Measurements from ENCODE around the gene ATG7. TPM values are rescaled to one million over a fixed set of nuclear protein-coding genes. Genes with fewer than 3 reads are reported as not detected.

The ATG7 gene
- total RNA-seq, 2 experiments from 2014 or later: 25.9 to 27.0 TPM

DNA sequence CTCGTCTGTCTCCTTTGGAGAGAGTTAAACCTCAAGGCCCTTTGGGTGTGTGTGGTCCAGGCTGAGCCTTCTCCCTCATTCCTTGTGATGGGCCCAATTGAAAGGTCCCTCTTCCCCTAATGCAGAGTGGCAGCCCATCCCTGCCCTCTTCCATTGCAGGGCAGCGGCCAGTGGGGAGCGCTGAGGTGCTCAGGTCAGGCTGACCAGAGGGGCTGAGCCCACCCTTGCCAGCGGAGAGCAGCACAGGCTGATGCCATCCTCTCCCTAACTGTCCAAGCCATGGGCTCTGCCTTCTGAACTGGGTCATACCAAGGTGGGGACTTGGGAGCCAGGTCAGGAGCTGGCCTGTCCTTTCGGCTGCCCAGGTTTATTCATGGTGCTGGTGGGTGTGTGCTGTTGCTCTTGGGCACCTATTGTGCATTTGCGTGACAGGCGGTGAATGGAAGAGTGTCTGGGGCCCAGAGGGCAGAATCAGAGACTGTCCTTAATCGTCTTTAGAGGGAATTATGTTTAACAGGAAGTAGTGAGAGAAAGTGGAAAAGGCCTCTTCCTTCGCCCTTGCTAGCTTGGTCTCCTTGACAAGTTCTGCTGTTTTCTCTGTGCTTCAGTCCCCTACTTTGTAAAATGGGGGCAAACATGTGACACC lies 274.6 kb downstream of the ATG7 start:
- peaks cover 4% of the 10 kb centered on the region for H3K36me3 Mint-ChIP-seq (ENCODE audit: low read depth)
- H3K27ac Mint-ChIP-seq: no peak overlapping the region
- DNase-seq: no peak
- intact Hi-C loops (cut with micrococcal nuclease): no loop called here
- H3K4me3 Mint-ChIP-seq: no peak overlapping the region
- no peaks in the 10 kb centered on the region for H3K27me3 Mint-ChIP-seq (ENCODE audit: low read depth)
- CTCF ChIA-PET: interaction anchor here (1.0 kb wide), 1 partner anchor 167 kb away, joined by 3 read pairs; no protein-coding TSS in a partner anchor
- H3K9me3 Mint-ChIP-seq: peaks cover 6% of the 10 kb centered on the region
- peaks cover 3% of the 10 kb centered on the region for H3K4me1 Mint-ChIP-seq (ENCODE audit: low read depth)

DNA sequence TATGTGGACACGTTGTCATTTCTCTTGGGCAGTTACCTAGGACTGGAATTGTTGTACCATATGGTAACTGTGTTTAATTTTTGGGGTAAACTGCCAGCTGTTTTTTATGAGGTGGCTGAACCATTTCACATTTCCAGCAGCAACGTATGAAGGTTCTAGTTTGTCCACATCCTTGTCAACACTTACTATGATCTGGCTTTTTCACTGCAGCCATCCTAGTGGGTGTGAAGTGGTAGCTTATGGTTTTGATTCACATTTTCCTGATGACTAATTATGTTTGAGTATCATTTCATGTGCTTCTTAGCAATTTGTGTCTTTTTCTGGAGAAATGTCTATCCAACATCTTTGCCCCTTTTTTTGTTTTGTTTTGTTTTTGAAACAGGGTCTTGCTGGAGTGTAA lies 275.3 kb downstream of the ATG7 start:
- intact Hi-C loops (cut with micrococcal nuclease): no loop called here
- Mint-ChIP-seq H3K4me3 (no peak overlapping the region), H3K9me3 (peaks cover 6% of the 10 kb centered on the region), H3K36me3 (ENCODE audit: low read depth) (peaks cover 9% of the 10 kb centered on the region), H3K27me3 (ENCODE audit: low read depth) (no peaks in the 10 kb centered on the region), H3K4me1 (ENCODE audit: low read depth) (peaks cover 5% of the 10 kb centered on the region), H3K27ac (no peak overlapping the region)
- CTCF ChIA-PET: interaction anchor here (1.0 kb wide), 1 partner anchor 168 kb away, joined by 3 read pairs; no protein-coding TSS in a partner anchor
- no peak for DNase-seq

DNA sequence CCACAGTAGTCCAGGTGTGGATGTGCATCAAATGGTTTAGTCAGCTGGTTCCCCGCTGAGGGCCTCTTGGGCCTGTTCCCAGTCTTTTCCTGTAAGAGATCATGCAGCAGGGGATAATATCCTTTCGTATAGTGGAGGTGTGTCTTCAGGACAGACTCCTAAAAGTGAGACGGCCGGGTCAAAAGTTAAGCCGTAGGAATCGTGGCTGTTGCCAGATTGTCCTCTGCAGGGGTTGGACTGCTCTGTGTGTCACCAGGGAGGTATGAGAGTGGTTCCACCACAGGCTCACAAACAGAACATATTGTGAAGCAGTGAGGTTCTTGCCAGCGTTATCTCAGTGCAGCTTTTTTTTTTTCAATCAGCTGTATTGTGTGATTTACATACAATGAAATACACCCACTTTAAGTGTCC lies 276.5 kb downstream of the ATG7 start:
- Mint-ChIP-seq H3K36me3 (ENCODE audit: low read depth) (peaks cover 14% of the 10 kb centered on the region), H3K4me3 (no peak overlapping the region), H3K4me1 (ENCODE audit: low read depth) (peaks cover 5% of the 10 kb centered on the region), H3K27me3 (ENCODE audit: low read depth) (no peaks in the 10 kb centered on the region), H3K27ac (no peak overlapping the region), H3K9me3 (peaks cover 6% of the 10 kb centered on the region)
- intact Hi-C loops (cut with micrococcal nuclease): no loop called here
- CTCF ChIA-PET: no interaction called here
- no peak for DNase-seq

DNA sequence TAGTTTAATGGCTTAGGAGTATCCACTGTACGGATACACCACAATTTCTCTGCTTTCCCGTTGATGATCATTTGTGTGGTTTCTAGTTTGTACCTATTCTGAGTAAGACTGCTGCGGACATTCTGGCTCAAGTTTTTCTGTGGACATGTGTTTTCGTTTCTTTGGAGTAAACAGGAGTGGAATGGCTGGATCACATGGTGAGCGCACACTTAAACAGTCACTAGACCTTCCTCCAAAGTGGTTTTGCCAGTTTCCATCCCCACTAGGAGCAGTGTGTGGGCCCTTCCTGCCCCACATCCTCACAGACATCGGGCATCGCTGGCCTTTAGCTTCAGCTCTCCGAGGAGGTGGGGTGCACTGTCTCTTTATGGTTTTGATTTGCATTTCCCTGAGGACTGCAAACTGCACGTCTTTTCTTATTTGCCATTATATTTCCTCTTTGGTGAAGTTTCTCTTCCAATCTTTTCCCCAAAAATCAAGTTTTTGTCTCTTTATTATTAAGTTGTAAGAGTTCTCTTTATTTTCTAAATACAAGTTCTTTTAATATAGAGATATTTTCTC lies 277.5 kb downstream of the ATG7 start:
- no peak overlapping the region for H3K27ac Mint-ChIP-seq
- intact Hi-C loops (cut with micrococcal nuclease): no loop called here
- H3K36me3 Mint-ChIP-seq (ENCODE audit: low read depth): peaks cover 14% of the 10 kb centered on the region
- peaks cover 6% of the 10 kb centered on the region for H3K9me3 Mint-ChIP-seq
- H3K4me1 Mint-ChIP-seq (ENCODE audit: low read depth): peaks cover 5% of the 10 kb centered on the region
- no peaks in the 10 kb centered on the region for H3K27me3 Mint-ChIP-seq (ENCODE audit: low read depth)
- CTCF ChIA-PET: no interaction called here
- H3K4me3 Mint-ChIP-seq: no peak overlapping the region
- DNase-seq: no peak

DNA sequence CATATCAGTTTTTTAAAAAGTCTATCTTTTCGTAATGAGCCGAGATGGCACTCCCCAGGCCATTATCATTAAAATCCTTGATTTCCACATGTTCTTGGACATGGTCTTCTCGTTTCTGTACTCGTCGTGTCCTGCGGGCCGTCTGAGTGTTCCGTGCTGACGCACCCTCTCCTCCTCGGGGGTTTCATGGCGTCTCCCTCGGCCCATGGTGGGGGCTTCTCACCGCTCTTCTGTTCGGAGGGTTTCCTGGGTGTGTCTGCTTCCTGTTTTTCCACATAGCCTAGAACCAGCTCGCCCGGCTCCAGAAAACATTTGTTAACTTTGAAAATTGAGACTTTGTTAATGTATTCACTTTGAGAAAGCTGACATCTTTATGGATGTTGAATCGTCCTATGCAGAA lies 278.8 kb downstream of the ATG7 start:
- Mint-ChIP-seq H3K27ac (no peak overlapping the region), H3K4me1 (ENCODE audit: low read depth) (peaks cover 5% of the 10 kb centered on the region), H3K27me3 (ENCODE audit: low read depth) (no peaks in the 10 kb centered on the region), H3K4me3 (no peak overlapping the region), H3K36me3 (ENCODE audit: low read depth) (peaks cover 14% of the 10 kb centered on the region), H3K9me3 (peaks cover 6% of the 10 kb centered on the region)
- DNase-seq: no peak
- CTCF ChIA-PET: no interaction called here
- intact Hi-C loops (cut with micrococcal nuclease): no loop called here

DNA sequence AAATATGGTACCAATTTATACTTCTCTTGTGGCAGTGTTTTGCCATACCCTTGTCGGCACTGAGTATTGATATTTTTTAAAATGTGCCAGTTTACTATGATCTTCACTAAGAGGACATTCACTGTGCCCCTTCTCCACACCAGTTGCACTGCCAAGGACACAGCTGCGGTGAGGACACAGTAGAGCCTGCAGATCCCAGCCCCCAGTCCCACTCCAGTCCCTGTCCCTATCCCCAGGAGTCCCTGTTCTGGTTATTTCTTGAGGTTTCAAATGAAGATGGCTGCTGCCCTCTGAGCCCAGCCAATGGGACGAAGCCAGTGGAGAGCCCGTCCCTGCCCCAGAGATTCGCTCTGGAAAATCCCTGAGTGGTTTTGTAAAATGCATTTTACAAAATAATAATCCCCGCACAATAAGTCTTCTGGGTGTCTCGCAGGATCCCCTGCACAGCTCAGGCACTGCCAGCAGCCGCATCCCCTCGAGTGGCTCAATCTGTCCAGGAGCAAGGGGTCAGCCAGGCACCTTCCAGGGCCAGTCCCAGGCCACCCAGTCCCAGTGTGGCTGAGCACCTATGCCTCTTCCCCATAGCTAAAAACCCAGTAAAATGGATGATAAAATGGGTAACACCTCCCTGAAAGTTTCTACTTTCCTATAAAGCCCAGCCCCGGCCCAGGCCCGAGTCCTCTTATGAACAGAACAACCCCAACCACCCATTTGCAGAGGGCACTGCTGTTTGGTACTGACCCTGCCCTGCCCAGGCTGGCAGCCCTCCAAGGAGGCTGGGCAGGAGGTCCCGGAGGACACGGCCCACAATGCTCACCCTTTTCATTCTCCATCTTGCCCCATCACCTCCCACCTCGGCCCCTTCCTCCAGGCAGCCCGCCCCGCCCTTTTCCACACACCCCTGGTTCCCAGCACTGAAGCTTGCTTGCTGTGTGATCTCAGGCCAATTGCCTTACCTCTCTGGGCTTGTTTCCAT lies 280.4 kb downstream of the ATG7 start:
- Mint-ChIP-seq H3K4me1 (ENCODE audit: low read depth) (peaks cover 5% of the 10 kb centered on the region), H3K27ac (no peak overlapping the region), H3K27me3 (ENCODE audit: low read depth) (no peaks in the 10 kb centered on the region), H3K36me3 (ENCODE audit: low read depth) (peaks cover 16% of the 10 kb centered on the region), H3K9me3 (peaks cover 1% of the 10 kb centered on the region), H3K4me3 (no peak overlapping the region)
- intact Hi-C loops (cut with micrococcal nuclease): no loop called here
- DNase-seq: no peak
- CTCF ChIA-PET: no interaction called here

DNA sequence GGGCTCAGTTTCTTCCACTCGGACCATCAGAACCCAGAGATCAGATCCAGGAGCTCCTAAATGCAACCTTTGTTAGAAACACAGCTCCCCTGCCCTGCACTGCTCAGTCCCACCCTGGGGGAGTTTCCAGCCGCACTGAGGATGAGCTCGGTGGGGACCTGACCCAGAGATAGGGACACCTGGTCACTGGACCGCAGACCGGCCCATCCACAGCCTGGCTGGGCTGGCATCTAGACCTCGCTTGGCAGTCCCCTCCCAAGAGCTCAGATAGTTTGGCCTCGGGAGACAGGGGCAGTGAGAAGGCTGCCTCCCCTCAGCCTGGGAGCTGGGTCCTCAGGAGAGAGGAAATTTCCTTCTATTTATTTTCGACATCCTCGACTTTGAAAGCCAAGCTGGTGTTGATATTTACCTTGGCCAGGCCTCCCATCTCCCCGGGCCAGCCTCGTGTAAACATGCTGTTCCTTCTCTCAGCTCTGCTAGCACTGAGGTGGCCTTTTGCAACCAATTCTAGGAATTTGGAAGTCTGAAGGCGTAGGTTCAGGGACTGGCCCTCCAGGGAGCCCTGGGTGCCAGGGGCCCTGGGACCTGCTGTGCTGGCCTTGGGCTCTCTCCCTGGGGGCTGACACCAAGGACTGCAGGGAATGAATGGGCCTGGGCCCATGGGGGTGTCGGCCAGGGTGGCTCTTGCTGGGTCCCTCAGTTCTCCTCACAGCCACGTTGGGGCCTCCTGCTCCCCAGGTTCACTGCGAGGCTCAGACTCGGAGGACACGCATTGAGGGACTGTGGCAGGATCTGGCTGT lies 281.4 kb downstream of the ATG7 start:
- CTCF ChIA-PET: no interaction called here
- Mint-ChIP-seq H3K4me3 (no peak overlapping the region), H3K9me3 (no peaks in the 10 kb centered on the region), H3K4me1 (ENCODE audit: low read depth) (peaks cover 6% of the 10 kb centered on the region), H3K27ac (no peak overlapping the region), H3K27me3 (ENCODE audit: low read depth) (no peaks in the 10 kb centered on the region), H3K36me3 (ENCODE audit: low read depth) (peaks cover 16% of the 10 kb centered on the region)
- intact Hi-C loops (cut with micrococcal nuclease): no loop called here
- DNase-seq: no peak

DNA sequence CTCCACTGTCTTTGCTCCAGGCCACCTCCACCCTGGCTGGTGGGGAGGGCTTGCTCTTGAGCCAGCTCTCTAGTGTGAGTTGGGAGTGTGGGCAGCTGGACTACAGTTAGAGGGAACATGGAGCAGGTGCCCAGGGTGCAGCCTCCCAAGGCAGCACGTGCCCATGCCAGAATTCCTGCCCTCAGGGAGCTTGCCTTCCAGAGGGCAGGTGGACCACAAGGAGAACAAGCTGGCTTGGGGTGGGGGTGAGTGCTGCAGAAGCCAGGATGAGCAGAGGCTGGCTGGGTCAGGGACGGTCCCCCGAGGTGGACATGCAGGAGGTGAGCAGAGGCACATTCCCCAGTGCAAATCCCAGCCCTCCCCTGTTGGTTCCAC lies 282.0 kb downstream of the ATG7 start:
- H3K27ac Mint-ChIP-seq: no peak overlapping the region
- intact Hi-C loops (cut with micrococcal nuclease): no loop called here
- no peak overlapping the region for H3K4me3 Mint-ChIP-seq
- peaks cover 6% of the 10 kb centered on the region for H3K4me1 Mint-ChIP-seq (ENCODE audit: low read depth)
- CTCF ChIA-PET: no interaction called here
- H3K27me3 Mint-ChIP-seq (ENCODE audit: low read depth): no peaks in the 10 kb centered on the region
- no peak for DNase-seq
- peaks cover 16% of the 10 kb centered on the region for H3K36me3 Mint-ChIP-seq (ENCODE audit: low read depth)
- H3K9me3 Mint-ChIP-seq: no peaks in the 10 kb centered on the region

DNA sequence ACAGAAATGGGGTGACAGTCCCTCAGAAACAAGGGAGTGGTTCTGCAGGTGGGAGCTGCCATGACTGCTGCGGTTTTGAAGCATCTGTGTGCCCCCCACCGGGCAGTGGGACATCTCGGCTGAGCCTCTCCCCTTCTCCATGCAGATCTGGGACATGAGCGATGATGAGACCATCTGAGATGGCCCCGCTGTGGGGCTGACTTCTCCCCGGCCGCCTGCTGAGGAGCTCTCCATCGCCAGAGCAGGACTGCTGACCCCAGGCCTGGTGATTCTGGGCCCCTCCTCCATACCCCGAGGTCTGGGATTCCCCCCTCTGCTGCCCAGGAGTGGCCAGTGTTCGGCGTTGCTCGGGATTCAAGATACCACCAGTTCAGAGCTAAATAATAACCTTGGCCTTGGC lies 282.5 kb downstream of the ATG7 start:
- no peaks in the 10 kb centered on the region for H3K27me3 Mint-ChIP-seq (ENCODE audit: low read depth)
- no peak overlapping the region for H3K4me3 Mint-ChIP-seq
- no peak overlapping the region for H3K27ac Mint-ChIP-seq
- peaks cover 6% of the 10 kb centered on the region for H3K4me1 Mint-ChIP-seq (ENCODE audit: low read depth)
- CTCF ChIA-PET: no interaction called here
- peaks cover 16% of the 10 kb centered on the region for H3K36me3 Mint-ChIP-seq (ENCODE audit: low read depth)
- intact Hi-C loops (cut with micrococcal nuclease): no loop called here
- no peaks in the 10 kb centered on the region for H3K9me3 Mint-ChIP-seq
- DNase-seq: no peak

DNA sequence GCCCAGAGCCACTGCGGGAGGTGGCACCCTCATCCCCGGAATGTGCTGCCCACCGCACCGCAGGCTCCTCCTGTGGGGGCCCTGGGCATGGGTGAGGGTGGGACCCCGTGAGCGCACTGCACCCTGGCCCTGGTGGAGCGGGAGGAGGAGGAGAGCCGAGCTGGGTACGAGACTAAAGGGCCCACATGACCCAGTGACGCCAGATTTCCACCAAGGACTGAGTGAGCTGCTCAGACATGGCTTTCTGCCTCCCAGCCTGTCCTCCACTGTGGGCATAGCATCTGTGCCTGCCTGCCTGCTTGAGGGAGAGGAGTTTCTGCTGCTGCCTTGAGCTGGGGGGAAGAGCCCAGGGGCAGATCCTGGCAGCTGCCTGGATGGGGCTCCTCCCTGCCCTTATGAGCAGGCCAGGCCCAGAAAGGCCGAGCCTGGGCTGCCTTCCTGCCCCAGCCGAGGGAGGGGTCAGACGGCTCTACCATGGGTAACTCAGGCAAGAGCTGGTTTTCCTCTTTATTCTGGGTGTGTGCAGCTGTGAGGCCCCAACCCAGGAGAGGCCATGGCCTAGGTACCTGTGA lies 283.1 kb downstream of the ATG7 start:
- no peak overlapping the region for H3K27ac Mint-ChIP-seq
- H3K36me3 Mint-ChIP-seq (ENCODE audit: low read depth): peaks cover 16% of the 10 kb centered on the region
- H3K27me3 Mint-ChIP-seq (ENCODE audit: low read depth): no peaks in the 10 kb centered on the region
- intact Hi-C loops (cut with micrococcal nuclease): no loop called here
- no peaks in the 10 kb centered on the region for H3K9me3 Mint-ChIP-seq
- no peak overlapping the region for H3K4me3 Mint-ChIP-seq
- peaks cover 6% of the 10 kb centered on the region for H3K4me1 Mint-ChIP-seq (ENCODE audit: low read depth)
- CTCF ChIA-PET: no interaction called here
- no peak for DNase-seq

DNA sequence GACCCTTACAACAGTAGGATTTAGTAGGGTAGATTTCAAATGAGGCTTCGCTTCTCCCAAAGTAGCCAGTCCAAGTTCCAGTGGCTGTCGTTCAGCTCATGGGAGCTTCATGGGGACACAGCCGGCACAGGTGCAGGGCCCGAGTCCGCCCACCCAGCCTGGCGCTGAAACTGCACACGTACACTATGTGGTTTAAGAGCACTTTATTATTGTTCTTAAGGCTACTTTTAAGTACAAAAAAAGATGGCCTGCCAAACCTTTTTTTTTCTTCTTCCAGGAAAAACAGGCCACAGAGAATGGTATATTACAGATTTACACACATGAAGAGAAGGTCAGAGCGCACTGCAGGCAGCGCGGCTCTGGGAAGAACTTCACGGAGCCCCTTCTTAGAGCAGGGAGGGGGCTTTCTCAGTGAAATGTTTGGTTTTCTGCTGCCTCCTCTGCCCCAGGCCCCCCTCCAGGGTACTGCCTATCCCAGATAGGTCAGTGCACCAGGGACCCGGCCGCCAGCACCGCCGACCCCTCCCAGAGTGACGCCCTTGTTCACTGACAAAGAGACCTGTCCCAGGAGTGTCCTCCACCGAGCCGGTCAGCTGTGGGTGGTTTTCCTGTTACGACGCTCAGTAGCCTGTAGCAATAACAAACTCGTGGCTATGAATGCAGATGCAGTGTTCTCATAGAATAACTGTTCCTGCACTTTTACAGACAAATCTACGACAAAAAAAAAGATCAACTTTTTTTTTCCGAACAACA lies 283.9 kb downstream of the ATG7 start:
- Mint-ChIP-seq H3K27me3 (ENCODE audit: low read depth) (no peaks in the 10 kb centered on the region), H3K4me3 (no peak overlapping the region), H3K36me3 (ENCODE audit: low read depth) (peaks cover 14% of the 10 kb centered on the region), H3K9me3 (no peaks in the 10 kb centered on the region), H3K4me1 (ENCODE audit: low read depth) (peaks cover 5% of the 10 kb centered on the region), H3K27ac (no peak overlapping the region)
- CTCF ChIA-PET: no interaction called here
- DNase-seq: no peak
- intact Hi-C loops (cut with micrococcal nuclease): no loop called here

All from activated naive CD4-positive, alpha-beta T cell treated with anti-CD3 and anti-CD28 coated beads for 36 hours (primary cell).